MG63 (cell line): ENCODE results near the gene ASS1. TPM values are rescaled to one million over a fixed set of nuclear protein-coding genes. Genes with fewer than 3 reads are reported as not detected.

ENCODE experiments used
- DNase-seq: peaks from one replicate; pipeline ENCODE4 v3.0.0-alpha.2; 2020
- H3K27me3 ChIP-seq: fragments of 250-450 bp; sonication (Bioruptor Pico); 2 replicates; pipeline ENCODE4 v1.5.1; 2020; ENCODE audit warnings: mild to moderate bottlenecking, moderate library complexity
- H3K36me3 ChIP-seq: fragments of 250-450 bp; sonication (Bioruptor Pico); 2 replicates; pipeline ENCODE4 v1.5.1; 2020; ENCODE audit warnings: mild to moderate bottlenecking, moderate library complexity
- H3K4me3 ChIP-seq: fragments of 250-450 bp; sonication (Bioruptor Pico); 2 replicates; pipeline ENCODE4 v1.5.1; 2020; ENCODE audit warnings: mild to moderate bottlenecking, moderate library complexity
- H3K9me3 ChIP-seq: fragments of 250-450 bp; sonication (Bioruptor Pico); 2 replicates; pipeline ENCODE4 v1.5.1; 2020; ENCODE audit warnings: mild to moderate bottlenecking, moderate library complexity
- total RNA-seq: library from RNA; depleted of rRNA; stranded (reverse); fragments of >200 nt; shearing (Covaris generic); gene quantifications from 2 replicates; pipeline ENCODE4 v1.2.3, GENCODE V29; 2014; ENCODE audit warnings: low replicate concordance

ASS1 gene
- total RNA-seq, 1 experiment from 2014 or later, result 752 TPM

DNA sequence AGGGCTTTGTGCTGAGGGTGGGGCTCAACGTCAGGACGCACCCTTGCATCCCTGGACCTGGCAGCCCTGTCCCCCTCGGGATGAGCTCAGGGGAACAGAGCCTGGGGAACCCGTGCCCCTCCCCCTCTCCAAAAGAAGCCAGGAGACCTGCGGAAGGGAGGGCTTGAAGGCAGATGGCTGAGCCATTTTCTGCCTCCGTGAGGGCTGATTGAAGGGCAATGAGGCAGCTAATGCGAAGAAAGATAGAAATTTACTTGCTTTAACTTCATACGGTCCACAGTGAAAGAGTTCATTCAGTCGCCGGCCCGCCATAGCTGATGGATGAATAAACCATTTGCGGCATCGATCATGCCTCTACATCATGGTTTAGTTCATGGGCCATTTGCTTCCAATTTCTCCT lies 28.8 kb downstream of the ASS1 start:
- Histone ChIP-seq H3K9me3 (no peaks in the 10 kb centered on the region), H3K27me3 (no peaks in the 10 kb centered on the region), H3K36me3 (peaks cover 88% of the 10 kb centered on the region), H3K4me3 (no peak overlapping the region)
- no peak for DNase-seq

GRCh38 chr9:130474106-130474505 lies 29.3 kb downstream of the ASS1 start:
- Histone ChIP-seq H3K36me3 (peaks cover 86% of the 10 kb centered on the region), H3K4me3 (no peak overlapping the region), H3K27me3 (no peaks in the 10 kb centered on the region), H3K9me3 (no peaks in the 10 kb centered on the region)
- no peak for DNase-seq

DNA sequence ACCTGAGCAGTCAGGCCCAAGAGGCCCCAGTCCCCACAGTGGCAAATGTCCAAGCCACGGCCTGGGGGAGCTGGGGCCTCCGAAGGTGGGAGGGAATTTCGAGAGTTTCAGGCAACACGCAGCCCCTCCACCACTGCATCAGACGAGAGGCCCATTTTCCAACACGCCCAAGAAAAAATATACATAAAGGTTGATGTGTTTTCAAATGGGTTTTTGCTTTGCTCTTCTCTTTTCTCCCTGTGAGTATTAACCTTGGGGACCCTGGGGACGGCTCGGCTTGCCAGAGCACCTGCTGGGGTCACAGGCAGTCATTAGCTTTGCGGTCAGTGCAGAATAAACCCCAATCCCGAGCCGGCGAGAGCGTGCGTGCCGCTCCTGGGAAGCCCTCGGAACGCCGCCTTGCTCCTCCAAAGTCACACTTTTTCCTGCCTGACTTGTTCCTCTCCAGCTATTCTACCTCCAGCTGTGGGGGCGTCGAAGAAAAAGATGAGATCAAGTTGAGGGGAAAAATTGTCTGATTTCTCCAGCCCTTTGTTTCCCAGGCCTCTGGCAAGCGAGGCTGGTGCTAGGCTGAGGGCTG lies 31.5 kb downstream of the ASS1 start:
- no peak for DNase-seq
- Histone ChIP-seq H3K36me3 (peaks cover 86% of the 10 kb centered on the region), H3K4me3 (no peak overlapping the region), H3K27me3 (no peaks in the 10 kb centered on the region), H3K9me3 (no peaks in the 10 kb centered on the region)

DNA sequence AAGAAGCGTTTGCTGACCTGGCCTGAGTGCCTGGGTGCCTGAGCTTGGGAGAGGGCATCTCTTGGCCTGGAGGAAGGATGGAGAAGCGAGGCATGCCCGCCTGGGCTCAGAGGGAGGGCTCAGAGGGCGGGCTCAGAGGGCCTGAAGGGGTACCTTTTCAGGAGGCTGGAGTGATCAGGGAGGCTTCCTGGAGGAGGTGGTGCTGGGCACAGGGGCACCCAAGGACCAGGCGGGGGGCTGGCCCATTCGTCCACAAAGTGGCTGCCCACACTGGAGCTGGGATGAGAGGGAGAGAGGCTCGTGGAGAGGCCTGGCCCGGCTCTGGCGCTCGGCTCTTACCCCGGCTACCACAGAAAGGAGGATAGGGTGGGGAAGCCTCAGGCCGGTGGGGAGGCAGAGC lies 32.8 kb downstream of the ASS1 start:
- H3K27me3 ChIP-seq, result no peaks in the 10 kb centered on the region
- H3K9me3 ChIP-seq, result no peaks in the 10 kb centered on the region
- no peak for DNase-seq
- no peak overlapping the region for H3K4me3 ChIP-seq
- H3K36me3 ChIP-seq, result peaks cover 86% of the 10 kb centered on the region

DNA sequence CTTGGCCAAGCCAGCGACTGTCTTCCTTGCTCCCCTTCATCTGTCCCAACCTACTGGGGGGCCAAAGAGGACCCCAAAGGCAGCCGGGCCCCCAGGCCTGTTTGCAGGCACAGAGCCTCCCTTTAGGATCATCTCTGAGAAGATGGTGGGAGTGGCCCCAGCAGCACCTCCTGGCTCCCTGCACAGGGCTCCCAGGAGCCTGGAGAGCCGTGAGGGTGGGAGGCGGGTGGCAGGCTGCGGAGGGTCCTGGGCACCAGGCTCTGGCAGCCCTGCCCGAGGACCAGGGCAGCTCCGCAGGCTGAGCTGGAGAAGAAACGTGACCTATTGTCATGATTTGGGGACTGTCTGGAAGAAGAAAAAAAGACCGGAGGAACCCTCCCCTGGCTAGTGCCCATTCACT lies 33.4 kb downstream of the ASS1 start:
- Histone ChIP-seq H3K27me3 (no peaks in the 10 kb centered on the region), H3K4me3 (no peak overlapping the region), H3K9me3 (no peaks in the 10 kb centered on the region), H3K36me3 (peaks cover 84% of the 10 kb centered on the region)
- DNase-seq, result no peak

GRCh38 chr9:130478736-130479575 lies 34.2 kb downstream of the ASS1 start:
- H3K4me3 ChIP-seq, result no peak overlapping the region
- H3K27me3 ChIP-seq, result no peaks in the 10 kb centered on the region
- H3K36me3 ChIP-seq, result peaks cover 86% of the 10 kb centered on the region
- H3K9me3 ChIP-seq, result no peaks in the 10 kb centered on the region
- DNase-seq, result no peak

GRCh38 chr9:130479587-130479986 lies 34.8 kb downstream of the ASS1 start:
- Histone ChIP-seq H3K36me3 (peaks cover 86% of the 10 kb centered on the region), H3K9me3 (no peaks in the 10 kb centered on the region), H3K4me3 (no peak overlapping the region), H3K27me3 (no peaks in the 10 kb centered on the region)
- DNase-seq, result no peak

- DNase-seq, result no peak
- Histone ChIP-seq H3K36me3 (peaks cover 86% of the 10 kb centered on the region), H3K9me3 (no peaks in the 10 kb centered on the region), H3K27me3 (no peaks in the 10 kb centered on the region), H3K4me3 (no peak overlapping the region)
Observed at GRCh38 chr9:130480673-130481072, 35.9 kb downstream of the ASS1 start.

DNA sequence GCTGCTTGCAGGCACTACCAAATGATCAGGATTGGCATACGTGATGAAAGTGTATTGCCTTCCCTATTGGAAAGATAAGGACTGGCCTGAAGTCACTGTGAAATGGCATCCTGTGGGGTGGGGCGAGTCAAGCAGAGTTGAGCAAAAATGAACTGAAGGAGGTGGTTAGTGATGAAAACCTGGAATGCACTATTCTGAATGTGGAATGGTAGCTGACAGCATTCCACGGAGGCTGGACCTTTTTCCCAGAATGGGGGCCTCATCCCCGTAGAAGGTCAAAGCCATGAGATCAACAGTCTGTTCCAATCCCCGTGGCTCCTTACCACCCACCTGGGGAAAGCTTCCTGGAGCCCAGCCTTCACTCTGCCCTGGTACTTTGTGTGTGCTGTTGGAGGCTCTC lies 37.7 kb downstream of the ASS1 start:
- Histone ChIP-seq H3K4me3 (no peak overlapping the region), H3K27me3 (no peaks in the 10 kb centered on the region), H3K9me3 (no peaks in the 10 kb centered on the region), H3K36me3 (peaks cover 82% of the 10 kb centered on the region)
- DNase-seq, result no peak

GRCh38 chr9:130483371-130483971 lies 38.7 kb downstream of the ASS1 start:
- DNase-seq, result no peak
- Histone ChIP-seq H3K36me3 (peaks cover 79% of the 10 kb centered on the region), H3K27me3 (no peaks in the 10 kb centered on the region), H3K4me3 (no peak overlapping the region), H3K9me3 (no peaks in the 10 kb centered on the region)

GRCh38 chr9:130484362-130485072 lies 39.8 kb downstream of the ASS1 start:
- Histone ChIP-seq H3K27me3 (no peaks in the 10 kb centered on the region), H3K36me3 (peaks cover 82% of the 10 kb centered on the region), H3K9me3 (no peaks in the 10 kb centered on the region), H3K4me3 (no peak overlapping the region)
- DNase-seq, result no peak

GRCh38 chr9:130486103-130486502 lies 41.3 kb downstream of the ASS1 start:
- Histone ChIP-seq H3K36me3 (peaks cover 84% of the 10 kb centered on the region), H3K27me3 (no peaks in the 10 kb centered on the region), H3K9me3 (no peaks in the 10 kb centered on the region), H3K4me3 (no peak overlapping the region)
- no peak for DNase-seq

DNA sequence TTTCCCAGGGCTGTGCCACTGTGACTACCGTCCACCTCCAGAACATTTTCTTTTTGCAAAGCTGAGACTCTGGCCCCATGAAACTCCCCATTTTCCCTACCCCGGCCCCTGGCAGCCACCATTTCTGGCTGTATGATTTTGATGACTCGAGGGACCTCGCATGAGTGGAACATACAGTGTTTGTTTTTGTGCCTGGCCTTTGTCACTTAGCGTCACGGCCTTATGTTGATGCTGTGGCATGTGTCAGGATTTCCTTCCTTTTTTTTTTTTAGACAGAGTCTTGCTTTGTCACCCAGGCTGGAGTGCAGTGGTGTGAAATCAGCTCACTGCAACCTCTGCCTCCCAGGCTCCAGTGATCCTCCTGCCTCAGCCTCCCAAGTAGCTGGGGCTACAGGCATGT lies 42.7 kb downstream of the ASS1 start:
- H3K9me3 ChIP-seq, result no peaks in the 10 kb centered on the region
- H3K27me3 ChIP-seq, result no peaks in the 10 kb centered on the region
- H3K4me3 ChIP-seq, result no peak overlapping the region

DNA sequence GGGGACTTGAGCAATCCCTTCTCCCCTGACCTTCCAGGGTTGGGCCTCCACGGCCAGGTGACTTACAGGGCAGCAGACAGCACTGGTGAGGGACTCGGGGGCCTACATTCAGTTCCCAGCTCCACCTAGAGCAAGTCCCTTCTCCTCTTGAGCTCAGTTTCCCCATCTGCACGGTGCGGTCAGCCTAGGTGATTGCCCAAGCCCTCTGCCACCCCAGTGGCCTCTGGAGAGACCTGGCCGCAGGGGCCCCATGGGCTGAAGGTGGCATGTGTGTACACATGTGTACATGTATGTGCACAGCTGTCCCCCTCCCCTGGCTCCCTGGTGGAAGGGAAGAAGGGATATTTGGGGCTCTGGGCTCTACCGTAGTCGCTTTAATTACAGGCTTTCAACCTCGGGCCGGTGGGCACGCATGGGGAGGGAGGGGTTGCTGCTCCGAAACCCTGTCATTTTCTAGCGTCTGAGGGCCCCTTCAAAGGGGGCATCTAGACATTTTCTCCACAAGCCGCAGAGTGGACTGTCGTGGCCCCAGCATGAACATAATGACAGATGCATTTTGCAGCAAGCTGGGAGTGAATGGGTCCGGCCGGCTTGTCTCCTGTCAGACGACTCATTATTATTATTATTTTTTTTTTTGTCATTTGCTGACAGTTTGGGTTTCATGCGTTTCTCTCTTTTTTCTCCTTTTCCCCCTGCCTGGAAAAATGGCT lies 44.0 kb downstream of the ASS1 start:
- H3K36me3 ChIP-seq, result peaks cover 92% of the 10 kb centered on the region
- DNase-seq, result no peak
- no peak overlapping the region for H3K4me3 ChIP-seq
- H3K9me3 ChIP-seq, result no peaks in the 10 kb centered on the region
- no peaks in the 10 kb centered on the region for H3K27me3 ChIP-seq

More for the DNA sequence above, 42.7 kb downstream of the ASS1 start:
- peaks cover 85% of the 10 kb centered on the region for H3K36me3 ChIP-seq
- DNase-seq, result no peak

GRCh38 chr9:130490981-130491380 lies 46.2 kb downstream of the ASS1 start:
- Histone ChIP-seq H3K27me3 (no peaks in the 10 kb centered on the region), H3K36me3 (peaks cover 94% of the 10 kb centered on the region), H3K4me3 (no peak overlapping the region), H3K9me3 (no peaks in the 10 kb centered on the region)
- no peak for DNase-seq

DNA sequence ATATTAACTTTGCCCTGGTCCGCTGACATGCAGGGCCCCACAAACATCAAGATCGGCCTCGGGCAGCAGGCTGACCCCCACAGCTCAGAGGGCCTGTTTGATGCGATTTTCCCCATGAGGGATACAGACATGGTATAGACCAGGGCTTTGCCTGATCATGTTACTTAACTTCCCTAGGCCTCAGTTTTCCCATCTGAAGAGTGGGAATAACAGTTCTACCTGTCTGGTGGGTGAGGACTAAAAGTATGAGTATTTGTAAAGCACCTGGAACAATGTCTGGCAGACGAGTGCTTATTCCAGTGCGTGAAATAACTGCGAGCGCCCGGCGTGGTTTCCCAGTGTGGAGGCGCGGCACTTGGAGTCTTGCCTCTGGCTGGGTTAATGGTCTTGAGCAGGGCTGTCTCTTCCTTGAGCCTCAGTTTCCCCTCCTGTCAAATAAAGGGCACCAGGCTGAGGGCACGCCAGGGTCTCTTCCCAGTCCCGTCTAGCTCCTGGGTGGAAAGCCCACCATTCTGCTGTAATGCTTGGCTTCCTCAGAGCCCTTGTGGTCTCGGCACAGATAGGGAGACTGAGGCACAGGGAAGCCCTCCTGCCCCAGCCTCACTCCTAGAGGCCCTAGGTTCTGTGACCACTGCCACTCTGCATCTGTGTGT lies 47.2 kb downstream of the ASS1 start:
- Histone ChIP-seq H3K27me3 (no peaks in the 10 kb centered on the region), H3K36me3 (peaks cover 92% of the 10 kb centered on the region), H3K4me3 (no peak overlapping the region), H3K9me3 (no peaks in the 10 kb centered on the region)
- no peak for DNase-seq
